D341Med (cell line): ENCODE results near the gene THADA.
"Not testable (repeated sequence)": the region's sequence is repeated elsewhere in the genome, so short reads cannot be mapped to it uniquely, and the experiment has no call there.

ENCODE experiments used
- DNase-seq: peaks from one replicate; pipeline ENCODE4 v3.0.0; 2012; ENCODE audit warnings: low spot score

The THADA gene, protein sequence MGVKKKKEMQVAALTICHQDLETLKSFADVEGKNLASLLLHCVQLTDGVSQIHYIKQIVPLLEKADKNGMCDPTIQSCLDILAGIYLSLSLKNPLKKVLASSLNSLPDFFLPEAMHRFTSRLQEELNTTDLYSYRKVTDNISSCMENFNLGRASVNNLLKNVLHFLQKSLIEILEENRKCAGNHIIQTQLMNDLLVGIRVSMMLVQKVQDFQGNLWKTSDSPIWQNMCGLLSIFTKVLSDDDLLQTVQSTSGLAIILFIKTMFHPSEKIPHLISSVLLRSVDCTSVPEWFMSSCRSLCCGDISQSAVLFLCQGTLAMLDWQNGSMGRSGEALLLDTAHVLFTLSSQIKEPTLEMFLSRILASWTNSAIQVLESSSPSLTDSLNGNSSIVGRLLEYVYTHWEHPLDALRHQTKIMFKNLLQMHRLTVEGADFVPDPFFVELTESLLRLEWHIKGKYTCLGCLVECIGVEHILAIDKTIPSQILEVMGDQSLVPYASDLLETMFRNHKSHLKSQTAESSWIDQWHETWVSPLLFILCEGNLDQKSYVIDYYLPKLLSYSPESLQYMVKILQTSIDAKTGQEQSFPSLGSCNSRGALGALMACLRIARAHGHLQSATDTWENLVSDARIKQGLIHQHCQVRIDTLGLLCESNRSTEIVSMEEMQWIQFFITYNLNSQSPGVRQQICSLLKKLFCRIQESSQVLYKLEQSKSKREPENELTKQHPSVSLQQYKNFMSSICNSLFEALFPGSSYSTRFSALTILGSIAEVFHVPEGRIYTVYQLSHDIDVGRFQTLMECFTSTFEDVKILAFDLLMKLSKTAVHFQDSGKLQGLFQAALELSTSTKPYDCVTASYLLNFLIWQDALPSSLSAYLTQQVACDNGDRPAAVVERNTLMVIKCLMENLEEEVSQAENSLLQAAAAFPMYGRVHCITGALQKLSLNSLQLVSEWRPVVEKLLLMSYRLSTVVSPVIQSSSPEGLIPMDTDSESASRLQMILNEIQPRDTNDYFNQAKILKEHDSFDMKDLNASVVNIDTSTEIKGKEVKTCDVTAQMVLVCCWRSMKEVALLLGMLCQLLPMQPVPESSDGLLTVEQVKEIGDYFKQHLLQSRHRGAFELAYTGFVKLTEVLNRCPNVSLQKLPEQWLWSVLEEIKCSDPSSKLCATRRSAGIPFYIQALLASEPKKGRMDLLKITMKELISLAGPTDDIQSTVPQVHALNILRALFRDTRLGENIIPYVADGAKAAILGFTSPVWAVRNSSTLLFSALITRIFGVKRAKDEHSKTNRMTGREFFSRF (N-terminal part only)

DNA sequence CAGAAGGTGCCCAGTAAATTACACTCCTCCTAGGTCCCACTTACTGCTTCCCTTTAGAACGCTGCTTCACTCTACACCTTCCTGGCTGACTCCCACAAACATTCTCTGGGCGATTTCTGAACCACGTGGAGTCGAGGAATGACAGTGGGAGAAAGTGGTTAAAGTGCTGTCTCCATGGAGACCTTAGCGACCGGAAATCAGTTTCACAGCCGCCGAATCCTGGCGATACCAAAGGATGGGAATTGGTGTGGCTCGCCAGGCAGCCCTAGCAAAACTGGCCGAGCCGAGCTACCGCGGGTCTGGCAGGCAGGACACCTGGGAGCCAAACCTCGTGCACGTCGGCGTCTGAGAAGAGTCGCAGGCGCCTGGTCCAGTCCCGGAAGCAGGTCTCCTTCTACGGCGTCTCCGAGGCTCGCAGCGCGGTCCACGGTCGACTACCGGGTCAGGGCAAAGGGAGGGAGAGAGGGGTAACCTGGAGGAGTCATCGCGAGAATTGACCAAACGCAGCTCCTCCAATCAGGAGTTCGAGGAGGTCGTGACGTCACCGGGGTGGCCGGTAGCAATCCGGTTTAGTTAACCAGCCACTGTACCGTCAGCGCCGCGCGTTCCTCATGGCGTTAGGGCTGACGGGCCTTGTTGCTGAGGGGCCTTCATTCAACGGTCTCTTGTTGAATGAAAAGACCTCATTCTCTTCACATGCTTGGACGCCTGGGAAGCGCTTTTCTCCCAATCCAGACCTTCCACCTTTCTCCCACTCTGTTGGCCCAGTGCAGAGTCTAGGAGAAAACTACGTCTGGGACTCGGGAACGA is at the start of gene THADA:
Gene THADA, minus strand, starts transcription at position 436 of the 810 bp plus-strand sequence. CDS start 3,646 bp downstream, outside the sequence.
- peak; percentile 95 for DNase-seq

DNA sequence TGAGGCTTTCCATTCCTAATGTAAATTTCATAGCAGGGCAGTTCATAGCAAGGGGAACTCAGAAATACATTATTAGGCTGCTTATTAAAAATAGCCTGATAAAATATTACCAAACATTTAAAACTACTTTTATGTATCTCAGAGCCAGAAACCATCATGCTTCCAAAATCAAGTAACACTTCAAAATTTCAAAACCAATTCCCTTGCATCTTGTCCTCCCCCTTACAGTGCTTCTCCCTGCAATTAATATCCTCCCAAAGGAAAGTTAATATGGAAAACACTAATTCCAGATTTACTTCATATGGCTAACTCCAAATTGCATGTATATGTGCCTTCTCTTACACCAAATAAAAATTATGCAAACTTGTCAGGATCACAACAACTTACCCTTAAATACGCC is 47.8 kb upstream of the THADA start:
- no peak for DNase-seq

DNA sequence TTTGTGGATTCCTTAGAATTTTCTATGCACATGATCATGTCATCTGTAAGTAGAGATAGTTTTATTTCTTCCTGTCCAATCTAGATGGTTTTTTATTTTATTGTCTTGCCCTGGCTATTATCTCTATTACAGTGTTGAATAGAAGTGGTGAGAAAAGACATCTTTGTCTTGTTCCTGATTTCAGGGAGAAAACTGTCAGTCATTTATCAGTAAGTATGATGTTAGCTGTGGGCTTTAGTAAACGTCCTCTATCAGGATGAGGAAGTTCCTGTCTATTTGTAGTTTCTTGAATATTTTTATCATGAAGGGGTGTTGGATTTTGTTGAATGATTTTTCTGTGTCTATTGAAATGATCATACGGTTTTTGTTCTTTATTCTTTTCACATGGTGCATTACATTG is 46.5 kb upstream of the THADA start:
- no peak for DNase-seq

DNA sequence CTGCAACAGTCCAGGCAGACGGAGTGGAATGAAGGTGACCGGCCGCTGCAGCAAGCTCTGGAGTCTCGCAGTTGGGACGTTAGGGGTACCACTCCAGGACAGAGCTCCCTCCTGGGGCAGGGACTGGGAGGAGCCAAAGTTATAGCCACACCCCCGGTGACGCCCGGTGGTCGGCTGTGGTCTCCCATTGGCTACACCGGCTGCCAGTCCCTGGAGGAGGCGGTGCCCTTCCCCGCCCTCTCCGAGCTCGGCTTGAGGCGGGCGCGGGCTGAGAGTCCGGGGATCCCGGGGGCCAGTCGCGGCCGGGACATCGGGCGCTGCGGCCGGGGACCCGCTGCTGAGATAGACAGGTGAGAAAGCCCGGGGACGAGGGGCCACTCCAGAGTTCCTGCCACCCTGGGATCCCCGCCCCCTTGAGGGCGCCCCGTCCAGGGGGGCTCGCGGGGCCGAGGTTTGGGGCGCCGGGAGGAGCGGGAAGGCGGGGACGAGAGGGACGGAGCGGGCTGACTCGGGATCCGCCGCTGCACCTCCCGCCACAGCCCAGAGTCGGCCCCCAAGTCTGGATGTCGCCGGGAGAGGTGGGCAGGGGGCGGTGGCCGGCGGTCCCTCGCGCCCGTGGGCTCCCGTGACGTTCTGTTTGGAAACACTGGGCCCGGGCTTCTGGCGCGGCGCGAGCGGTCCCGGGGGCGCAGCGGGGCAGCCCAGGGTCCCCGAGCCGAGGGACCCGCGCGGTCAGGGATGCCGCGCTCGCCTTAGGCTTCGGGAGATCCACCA is 41.4 kb upstream of the THADA start, which contains the start of gene PLEKHH2:
Gene PLEKHH2, plus strand, starts transcription at position 231 of the 774 bp plus-strand sequence. CDS start 7,414 bp downstream, outside the sequence.
- peak; percentile 97 for DNase-seq

DNA sequence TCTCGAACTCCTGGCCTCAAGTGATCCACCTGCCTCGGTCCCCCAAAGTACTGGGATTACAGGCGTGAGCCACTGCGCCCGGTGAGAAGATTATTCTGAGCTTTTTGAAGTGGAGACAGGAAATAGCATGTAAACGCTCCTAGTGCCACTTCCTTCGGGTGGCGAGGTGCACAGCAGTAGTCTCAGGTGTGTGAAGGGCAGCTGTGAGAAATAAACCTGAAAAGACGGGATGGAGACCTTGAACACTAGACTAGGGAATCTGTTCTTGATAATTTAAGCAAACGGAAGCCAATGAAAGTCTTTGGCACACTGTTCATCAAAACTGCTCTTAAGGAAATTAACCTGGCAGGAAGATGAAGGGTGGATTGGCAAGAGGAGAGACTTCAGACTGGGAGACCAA is 40.8 kb upstream of the THADA start:
- no peak for DNase-seq

DNA sequence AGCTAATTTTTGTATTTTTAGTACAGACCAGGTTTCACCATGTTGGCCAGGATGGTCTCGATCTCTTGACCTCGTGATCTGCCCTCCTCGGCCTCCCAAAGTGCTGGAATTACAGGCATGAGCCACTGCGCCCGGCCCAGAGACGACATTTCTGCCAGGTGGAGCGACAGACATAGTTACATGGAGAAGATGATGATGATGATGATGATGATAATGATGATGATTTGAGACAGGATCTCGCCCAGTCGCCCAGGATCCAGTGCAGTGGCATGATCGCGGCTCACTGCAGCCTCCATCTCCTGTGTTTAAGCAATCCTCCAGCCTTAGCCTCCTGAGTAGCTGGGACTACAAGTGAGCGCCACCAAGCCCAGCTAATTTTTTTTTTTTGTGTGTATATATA is 40.3 kb upstream of the THADA start:
- DNase-seq = not testable (repeated sequence)

DNA sequence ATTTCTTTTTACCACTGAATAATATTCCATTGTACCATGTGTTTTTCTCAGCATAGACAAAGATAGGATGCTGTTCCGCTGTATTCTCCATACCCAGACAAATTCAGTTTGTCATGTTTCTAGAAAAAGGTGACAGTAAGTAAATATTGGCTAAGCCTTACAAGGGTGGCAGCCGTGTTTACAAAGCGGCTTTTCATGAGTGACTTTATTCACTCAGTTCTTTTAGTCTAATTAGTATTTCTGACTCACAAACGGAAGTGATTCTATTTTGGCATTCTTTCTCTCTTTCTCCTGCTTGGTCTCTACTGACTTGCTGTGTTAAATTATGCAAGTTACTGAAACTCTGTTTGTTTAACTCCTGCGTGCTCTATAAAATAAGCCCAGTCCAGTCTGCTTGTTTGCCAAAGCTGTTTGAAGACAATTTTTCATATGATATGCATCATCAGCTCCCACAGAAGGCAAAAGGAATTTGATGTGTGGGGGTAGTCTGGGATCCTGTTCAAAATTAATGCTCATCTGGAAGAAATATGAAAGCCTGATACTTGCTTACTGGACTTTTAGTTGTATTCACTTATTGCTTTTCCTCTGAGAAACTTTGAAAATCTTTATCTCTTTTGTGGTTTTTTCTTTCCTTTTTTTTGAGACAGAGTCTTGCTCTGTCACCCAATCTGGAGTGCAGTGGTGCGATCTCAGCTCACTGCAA is 38.9 kb upstream of the THADA start:
- DNase-seq = no peak

DNA sequence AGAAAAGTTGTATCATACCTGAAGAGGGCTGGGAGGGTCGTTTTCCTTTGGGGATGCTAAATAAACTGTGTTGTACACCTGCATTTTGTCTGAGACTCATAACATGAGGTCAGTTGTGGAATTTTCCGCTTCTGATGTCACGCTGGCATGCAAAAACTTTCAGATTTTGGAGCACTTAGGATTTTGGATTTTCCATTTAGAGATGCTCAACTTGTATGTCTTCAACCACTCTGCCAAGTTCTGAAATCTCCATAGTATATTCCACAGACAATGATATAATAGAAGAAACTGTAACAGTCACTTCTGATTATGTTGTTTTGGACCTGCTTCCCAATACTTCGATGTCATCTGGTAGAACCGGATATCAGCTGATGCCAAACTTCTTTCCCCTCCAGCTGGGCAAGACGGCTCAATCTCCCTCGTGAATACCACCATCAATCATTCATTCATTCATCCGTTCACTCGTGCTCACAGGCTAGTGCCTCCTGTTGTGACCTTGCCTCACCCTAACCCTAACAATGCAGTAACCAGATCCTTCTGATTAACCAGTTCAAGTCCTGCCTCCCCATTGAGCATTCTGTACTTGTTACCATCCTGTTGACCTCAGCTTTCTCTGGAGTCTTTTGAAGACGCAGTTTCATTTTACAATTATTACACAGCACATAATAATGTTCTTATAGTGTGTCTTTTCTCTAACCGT is 35.9 kb upstream of the THADA start:
- DNase-seq = no peak

DNA sequence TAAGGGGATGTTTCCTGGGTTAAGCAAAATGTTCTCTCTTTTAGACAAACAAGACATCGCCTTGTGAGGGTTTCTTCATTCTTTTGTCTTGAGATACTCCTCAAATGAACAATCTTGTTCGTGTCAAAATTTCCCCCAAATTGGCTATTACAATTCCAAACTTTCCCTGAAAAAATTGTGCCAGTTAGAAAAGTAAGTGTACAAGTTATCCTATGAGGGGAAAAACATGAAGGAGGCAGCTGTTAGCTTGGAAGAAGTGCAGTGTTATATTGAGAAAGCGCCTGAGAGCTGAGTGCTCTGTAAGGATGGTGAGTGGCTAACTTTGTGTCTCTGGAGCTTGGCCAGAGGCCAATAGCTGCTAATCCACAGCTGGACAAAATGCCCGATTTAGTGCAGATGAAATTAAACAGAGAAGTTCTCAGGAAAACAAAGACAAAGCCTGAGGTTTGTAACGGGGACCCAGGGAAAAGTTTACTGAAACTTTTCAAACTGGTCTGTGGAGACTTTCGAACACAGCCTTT is 27.2 kb upstream of the THADA start:
- no peak for DNase-seq

DNA sequence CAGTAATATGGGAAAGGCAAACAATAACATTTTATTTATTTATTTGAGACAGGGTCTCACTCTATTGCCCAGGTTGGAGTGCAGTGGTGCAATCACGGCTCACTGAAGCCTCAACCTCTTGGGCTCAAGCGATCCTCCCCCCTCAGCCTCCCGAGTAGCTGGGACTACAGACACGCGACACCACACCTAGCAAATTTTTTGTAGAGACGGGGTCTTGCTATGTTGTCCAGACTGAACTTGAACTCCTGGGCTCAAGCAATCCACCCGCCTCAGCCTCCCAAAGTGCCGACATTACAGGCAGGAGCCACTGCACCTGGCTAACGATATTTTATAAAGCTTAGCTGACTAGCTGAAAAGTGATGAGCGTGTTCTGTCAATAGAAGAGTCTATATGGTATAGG is 23.7 kb upstream of the THADA start:
- no peak for DNase-seq

DNA sequence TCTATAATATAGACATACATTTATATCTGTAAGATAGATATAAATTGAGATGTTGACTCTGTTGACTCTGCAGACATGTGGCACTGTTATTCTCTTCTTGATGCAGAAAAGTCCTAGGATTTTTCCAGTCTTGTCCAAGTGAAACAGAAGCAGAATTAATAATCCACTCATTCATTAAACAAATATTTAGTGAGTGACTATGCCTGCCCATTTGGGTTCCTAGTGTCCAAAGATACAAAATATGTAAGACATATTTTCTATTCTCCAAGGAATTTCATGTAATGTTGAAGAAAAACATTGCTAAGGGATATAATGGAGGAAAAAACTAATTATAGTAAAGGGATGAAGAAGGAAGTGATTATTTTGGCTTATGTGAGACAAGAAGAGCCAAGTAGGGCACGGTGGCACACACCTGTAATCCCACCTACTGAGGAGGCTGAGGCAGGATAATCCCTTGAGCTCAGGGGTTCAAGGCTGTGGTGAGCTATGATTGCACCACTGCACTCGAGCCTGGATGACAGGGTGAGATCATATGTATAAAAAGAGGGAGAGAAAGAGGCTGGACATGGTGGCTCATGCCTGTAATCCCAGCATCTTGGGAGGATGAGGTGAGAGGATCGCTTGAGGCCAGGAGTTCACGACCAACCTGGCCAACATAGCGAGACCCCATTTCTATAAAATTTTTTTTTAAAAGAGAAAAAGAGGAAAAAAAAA is 21.3 kb upstream of the THADA start:
- DNase-seq = no peak

DNA sequence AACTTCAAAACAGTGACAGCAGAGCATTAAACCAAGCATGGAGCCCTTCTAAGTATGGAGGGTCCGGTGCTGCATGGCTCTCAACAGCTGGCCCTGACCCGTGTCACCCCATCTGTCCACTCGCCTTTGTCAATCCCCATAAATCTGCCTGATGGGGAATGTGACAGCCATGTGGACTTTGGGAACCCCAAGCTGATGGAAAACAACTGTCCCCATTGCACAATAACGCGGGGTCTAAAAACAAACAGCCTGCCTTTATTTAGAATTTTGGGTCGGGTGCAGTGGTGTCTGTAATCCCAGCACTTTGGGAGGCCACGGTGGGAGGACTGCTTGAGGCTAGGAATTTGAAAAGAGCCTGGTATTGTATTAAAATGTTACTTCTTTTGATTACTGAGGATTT is 17.1 kb upstream of the THADA start:
- DNase-seq = no peak

DNA sequence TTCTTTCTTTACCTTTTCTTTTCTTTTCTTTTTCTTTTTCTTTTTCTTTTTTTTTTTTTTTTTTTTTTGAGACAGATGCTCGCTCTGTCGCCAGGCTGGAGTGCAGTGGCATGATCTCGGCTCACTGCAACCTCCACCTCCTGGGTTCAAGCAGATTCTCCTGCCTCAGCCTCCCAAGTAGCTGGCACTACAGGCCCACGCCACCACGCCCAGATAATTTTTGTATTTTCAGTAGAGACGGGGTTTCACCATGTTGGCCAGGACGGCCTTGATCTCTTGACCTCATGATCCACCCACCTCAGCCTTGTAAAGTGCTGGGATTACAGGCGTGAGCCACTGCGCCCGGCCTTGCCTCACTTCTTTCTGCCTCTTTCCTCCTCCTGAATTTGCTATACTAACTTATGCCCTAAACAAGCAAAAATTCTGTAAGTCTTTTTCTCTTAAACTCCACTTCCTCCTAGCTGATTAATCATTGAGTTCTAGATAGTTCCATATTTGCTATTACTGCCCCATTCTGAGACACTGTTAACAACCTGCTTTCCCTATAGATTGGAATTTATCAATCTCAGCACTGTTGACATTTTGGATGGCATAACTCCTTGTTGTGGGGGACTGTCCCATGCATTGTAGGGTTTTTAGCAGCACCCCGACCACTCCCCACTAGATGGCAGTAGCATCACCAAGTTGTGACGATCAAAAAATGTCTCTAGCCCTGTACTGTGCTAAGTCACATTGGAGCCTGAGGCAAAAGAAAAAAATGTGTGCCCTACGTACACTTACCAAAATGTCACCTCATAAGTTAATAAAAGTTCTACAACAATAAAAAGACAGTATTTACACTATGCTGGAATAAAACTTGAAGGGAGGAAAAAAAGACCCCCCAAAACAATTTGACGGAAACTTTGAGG is 16.4 kb upstream of the THADA start:
- peak; percentile 73 for DNase-seq

DNA sequence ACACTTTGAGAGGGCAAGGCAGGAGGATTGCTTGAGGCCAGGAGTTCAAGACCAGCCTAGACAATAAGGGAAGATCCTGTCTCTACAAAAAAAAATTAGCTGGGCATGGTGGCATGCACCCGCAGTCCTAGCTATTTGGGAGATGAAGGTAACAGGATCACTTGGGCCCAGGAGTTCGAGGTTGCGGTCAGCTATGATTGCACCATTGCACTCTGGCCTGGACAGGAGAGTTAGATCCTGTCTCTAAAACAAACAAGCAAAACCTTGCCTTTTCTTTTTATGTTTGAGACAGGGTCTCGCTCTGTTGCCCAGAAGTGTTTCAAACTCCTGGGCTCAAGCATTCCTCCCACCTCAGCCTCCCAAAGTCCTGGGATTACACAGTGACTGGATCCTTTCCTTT is 14.5 kb upstream of the THADA start:
- DNase-seq = no peak

DNA sequence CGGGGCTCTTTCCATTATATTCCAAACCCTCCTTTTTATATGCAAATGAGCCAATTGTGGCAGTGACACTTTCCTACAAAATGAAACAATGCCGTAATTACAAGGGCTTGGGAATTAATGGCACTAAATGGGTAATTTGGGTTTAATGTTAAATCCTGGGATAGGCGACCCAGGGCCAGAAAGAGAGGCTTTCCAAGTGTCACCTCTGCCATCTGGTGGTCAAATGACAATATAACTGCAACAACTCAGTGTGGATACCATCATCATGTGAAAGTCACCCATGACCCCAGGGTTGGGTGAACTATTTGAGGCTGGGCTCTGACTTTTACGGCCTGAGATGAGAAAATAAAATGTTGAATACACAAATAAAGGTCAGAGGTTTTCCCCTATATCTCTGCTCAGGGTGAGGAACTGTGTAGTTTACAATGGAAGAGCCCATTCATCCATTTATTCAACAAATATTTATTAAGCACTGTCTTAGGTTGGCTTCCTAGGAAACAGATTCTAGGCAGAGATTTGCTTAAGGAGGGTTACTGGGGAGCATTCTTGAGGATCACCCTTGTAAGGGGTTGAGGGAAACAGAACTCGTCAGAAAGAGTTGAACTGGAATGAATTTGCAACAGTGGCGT is 13.6 kb upstream of the THADA start:
- DNase-seq = peak; percentile 65

DNA sequence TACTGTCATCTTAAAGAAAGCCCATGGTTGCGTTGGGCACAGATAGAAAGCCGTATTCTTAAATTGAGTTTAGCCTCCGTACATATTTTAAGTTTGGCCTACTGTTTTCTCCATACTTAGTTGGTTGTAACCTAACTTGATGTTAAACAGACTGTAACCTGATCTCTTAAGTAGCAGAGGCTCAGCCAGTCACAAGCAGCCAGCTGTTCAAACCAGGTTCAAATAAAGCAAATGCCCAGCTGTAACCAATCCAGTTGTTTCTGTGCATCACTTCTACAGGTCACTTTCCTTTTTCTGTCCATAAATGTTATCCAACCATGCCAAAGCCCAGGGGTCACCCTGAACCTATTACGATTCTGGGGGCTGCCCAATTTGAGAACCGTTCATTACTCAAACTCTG is 10.0 kb upstream of the THADA start:
- no peak for DNase-seq
